SK-N-DZ (cell line): ENCODE results near the gene PRTFDC1.
"Not testable (repeated sequence)": the region's sequence is repeated elsewhere in the genome, so short reads cannot be mapped to it uniquely, and the experiment has no call there.

ENCODE experiments used
- DNase-seq: peaks from one replicate; pipeline ENCODE4 v3.0.0-alpha.2; 2015; ENCODE audit warnings: low spot score

PRTFDC1 gene

DNA sequence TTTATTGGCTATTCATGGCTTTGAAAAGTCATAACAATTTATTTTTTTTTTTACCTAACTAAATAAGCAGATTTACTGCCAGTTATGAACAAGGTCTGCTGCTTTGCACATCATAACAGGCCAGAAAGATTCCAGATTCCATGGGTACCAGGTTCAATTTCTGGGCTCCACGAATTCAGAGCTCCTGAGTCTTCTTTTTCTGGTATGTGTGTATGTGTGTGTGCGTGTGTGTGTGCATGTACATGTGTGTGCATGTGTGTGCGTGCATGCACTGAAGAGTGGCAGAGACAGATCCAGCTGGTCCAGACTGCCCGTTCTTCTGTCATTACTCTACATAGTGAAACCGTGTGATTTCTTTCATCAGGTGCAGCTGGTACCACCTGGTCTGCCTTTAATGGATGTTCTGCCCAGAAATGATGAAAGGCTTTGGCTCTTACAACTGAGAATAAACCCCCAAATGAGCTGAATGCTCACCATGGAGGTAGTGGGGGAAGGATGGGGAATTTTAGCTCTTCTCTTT, 14.6 kb upstream of the PRTFDC1 start:
- no peak for DNase-seq

DNA sequence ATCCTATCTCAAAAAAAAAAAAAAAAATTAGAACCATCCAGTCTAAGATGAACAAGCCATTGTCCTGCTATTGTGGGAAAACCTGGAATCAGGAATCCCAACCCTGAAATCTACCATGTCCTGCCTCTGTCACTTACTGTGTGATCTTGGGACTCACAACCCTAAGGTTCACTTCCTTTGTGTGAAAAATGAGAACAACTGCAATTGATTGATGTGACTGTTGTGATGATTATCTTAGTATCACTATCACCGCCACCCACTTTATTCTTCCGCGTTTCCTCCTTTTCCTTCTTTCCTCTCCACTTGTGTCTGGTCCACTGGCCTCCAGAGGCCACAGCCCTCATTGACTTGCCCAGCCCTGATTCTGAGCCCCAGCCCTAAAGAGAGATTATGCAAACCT, 12.6 kb upstream of the PRTFDC1 start:
- no peak for DNase-seq

DNA sequence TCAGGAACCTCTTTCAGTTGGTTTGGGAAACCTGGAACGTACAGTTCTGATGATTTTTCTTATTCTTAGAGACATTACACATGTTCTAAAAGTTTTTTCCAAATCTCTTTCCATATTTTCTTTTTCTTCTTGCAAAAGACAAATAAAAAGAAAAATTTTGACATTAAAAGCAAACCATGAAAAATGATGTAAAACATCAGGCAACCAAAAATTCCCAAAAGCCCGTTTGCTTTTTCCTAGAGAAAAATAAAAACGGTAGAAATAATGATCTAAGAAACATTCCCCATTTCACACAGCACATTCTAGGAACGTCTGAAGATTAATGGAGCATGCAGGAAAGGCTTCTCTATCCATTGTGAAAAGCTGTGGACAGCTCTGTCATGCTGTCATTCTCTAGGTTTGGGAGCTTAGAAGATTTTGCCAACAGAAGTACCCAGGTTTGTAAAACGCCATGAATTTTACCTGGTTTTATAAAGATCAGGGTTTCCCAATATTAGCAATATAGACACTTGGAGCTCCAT, 11.2 kb upstream of the PRTFDC1 start:
- DNase-seq, result no peak

DNA sequence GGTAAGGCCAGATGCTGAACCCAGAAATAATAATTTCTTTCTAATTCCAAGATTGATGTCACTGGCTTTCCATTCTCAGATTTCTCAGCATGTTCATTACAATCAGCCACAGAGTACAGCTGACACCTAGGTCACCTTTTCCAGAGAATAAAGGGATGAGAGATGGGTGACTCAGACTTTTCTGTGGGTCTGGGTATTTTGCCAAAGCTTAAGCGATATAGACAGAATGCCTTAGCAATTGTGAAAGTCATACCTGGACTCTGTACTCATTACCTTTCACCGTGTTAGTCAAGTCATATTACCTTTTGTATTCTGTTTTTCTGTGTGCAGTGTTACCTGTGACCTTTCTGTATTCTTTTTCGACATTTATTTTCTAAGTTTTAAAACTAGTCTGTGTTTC, 10.6 kb upstream of the PRTFDC1 start:
- no peak for DNase-seq

DNA sequence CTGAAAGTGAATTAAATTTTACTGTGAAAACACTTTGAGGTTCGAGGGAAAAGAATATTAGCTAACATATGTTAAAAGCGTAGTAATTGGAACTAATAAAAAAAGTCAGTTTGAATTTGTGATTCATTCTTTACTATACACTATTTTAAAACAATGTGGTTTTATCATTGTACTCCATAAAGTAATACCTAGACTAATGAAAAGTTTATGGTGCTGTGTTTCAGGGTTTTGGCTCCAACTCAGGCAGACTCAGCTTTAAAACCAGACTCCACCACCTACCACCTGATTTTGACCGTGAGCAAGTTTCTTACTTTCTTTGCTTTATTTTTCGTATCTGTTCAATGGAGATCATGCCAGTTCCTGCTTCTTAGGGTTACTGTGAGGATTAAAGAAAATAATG, 9.2 kb upstream of the PRTFDC1 start:
- DNase-seq, result no peak

DNA sequence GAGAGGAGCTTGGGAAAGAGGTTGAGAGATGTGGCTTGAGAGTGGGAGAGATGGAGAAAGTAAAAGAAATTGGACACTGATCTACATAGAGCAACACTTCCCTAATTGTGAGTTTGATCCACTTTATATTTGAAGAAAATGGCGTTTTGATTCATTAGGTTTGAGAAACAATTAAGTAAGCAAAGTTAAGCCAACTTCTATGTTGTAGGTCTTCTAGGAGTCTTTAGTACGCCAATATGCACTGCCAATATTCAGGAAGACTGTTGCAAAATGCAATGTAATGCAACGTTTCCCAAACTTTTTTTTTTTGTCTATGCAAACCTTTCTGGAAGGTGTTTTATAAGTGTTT, 7.0 kb upstream of the PRTFDC1 start:
- no peak for DNase-seq

DNA sequence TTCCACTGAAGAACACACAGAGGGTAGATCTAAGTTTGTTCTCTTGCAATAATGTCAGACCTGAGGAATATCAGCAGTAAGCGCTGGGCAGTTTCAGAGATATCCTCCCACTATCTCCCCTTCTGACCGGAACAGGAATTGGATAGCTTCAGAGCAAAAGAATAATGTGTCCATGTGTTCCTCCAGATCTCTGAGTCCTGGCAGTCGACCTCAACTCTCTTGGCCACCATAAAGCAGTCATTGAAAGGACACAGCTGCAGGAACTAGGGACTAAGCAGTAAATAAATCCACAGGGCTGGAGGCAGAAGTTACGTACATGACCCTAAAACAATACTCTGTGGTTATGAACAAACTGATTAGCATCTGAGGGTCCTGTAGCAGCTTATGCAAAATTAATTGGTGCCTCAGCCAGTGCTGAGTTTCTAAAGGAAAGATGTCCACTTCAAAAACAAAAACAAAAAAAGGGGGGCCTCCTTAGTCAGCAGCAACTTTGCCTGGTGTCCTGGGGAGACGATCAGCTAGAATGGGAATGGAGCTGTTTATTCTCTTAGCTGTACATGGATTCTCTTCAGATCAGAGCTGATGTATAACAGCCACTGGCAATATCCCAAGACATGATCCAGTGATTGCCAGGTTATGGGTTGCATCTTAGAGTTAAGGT, 6.4 kb upstream of the PRTFDC1 start:
- no peak for DNase-seq

DNA sequence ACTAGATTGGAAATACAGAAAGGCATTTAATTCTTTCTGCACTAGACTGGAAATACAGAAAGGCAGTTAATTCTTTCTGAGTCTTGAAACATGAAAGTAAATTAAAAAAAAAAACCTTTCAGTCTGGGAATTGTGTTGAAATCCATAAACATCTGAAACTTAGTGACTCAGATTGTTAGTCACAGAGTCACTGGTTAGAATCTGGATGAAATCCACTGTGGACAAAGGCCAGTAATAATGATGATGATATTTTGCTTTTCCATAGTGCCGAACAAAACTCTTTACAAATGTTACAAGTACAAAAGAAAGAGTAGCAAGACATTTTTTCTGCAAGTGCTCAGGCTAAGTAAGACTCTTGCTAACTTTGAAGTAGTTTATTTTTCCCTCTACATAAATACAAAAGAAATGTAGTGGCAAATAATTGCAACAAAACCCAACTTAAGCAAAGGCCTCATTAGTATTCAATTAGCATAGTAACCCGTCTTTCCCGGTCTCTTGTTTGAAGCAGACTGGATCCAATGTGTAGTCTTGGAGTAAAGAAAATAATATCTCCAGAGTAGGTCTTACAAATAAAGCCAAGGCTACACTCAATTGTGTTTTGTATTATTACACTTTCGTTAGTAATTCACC, 5.8 kb upstream of the PRTFDC1 start:
- DNase-seq, result no peak

DNA sequence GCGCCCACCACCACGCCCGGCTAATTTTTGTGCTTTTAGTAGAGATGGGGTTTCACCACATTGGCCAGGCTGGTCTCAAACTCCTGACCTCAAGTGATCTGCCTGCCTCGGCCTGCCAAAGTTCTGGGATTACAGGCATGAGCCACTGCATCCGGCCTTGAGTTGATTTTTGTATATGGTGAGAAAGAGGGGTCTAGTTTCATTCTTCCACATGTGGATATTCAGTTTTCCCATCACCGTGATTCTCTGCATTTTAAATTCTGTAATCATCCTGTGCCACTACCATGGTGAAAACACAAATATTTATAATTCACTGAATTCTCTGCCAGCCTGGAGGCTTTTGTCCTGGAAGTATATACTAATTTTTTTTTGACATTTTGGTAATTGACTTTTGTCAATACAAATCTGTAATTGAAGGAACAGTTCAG, 5.2 kb upstream of the PRTFDC1 start:
- not testable (repeated sequence) for DNase-seq

DNA sequence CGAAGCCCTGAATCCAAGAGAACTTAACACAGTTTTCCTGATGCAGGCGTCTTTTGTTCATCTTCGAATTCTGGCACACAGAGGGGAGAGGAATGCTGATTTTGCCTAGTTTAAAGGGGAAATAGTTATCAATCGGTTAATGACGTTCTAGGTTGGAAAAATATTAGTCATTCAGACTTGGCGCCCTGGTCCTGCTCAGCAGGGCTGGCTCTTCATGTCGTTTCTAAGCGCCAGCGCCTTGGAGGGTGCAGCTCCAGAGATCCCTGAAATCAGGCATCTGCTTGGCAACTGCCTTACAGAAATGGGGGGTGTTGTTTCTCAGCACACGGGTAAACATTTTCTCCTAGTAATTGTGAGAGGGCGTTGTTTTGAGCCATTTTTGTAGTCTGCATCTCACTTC, 1.3 kb upstream of the PRTFDC1 start:
- no peak for DNase-seq

DNA sequence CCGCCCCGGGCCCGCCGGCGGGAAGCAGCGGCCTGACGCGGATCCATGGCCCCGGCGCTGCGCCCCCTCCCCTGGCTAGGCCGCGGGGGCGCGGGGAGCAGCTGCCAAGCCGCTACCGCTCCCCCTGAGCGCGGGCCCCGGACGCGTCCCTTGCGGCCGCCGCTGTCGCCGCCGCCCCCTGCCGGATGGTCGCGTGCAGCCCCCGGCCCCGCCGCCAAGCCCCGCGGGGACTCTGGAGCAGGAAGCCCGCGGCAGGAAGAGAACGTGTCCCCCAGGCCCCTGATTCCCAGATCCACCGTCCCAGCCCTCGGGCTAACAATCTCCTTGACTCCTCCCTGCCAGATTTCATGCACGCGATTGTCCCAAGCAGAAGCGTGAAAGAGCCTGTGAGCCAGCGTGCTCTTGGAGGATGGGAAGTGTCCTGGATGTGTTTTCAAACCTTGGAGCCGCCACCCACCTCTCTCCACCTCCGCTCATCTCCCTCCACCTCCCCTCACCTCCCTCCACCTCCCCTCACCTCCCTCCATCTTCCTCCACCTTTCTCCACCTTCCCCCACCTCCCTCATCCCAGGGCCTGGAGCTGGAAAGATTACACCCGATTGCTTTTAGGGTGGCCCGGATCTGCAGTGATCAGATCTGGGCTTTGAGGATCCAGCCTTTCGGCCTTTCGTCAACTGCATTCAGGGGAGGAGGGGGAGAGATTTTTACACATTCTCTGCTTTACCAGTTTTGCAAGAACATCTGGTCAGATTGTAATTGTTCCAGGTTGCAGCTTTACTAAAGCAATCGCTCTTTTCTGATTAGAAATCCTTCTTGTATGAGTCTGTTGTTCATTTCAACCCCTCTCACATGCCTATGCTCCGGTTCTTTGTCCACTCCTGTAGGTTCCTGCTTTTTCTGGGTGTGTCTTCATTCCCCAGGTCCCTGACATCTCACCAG, 570 bp upstream of the PRTFDC1 start:
- peak; percentile 55 for DNase-seq

DNA sequence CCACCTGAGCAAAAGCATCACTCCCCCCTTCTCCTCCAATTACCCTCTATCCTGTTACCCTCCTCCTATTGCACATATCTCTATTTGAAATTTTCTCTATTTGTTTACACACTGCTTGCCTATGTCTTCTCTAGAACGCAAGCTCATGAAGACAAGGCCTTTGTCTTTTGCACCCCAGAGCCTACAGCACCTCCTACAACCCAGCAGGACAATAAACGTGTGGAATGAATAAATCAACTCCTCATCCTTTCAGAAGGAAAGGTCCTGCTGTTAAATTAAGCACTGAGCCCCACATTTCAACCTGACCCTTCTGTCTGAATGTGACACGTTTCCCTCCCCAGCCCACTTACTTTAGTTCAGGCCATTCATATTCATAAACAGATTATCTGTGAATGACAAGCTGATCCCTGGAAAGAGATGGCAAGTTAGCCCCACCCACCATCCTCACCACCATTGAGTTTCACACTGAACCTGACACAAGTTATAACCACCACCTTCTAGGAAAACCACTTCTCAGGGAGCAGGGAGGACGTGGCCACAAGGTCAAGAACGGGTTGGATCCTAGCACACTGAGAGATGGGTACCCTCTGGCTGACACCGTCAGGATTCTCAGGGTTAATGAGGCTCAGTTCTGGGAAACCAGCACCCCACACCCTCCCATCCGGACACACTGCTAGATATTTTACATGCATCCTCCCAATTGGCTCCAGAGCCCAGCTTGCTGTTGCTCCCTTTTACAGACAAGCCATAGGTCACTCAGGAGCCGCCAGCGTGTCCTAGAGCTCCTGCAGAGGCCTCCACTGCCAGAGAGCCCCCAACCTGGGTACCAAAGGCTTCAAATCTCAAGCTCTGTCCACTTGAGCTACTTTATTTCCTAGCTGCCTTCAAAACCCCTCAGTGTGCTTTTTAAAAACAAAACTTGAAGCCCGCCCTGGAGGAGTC, 934 bp downstream of the PRTFDC1 start:
- peak; percentile 53 for DNase-seq

DNA sequence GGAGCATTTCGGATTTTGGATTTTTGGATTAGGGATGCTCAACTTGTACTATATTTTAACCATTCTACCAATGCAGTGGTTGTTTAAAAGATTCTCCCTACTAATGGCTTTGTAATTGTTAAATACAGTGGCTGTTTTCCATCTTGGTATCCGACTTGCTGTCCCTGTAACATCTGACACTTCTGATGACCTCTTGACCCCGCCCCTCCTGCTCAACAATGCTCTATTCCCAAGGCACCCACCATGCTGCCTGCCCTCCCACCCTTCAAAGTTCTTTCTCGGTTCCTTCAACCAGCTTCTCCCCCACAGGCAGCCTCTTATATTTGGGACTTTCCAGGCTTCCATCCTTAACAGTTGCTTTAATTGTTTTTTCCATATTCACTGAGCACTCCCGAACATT, 2.0 kb downstream of the PRTFDC1 start:
- DNase-seq, result no peak

DNA sequence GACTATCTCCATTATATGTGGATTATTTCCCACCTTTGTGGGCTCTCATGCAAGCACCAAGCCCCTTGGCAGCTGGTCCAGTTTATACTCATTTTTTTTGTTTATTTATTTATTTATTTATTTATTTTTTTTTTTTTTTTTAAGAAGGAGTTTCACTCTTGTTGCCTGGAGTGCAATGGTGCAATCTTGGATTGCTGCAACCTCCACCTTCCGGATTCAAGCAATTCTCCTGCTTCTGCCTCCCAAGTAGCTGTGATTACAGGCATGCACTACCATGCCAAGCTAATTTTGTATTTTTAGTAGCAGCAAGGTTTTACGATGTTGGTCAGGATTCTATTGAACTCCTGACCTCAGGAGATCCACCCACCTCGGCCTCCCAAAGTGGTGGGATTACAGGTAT, 2.8 kb downstream of the PRTFDC1 start:
- DNase-seq, result no peak

DNA sequence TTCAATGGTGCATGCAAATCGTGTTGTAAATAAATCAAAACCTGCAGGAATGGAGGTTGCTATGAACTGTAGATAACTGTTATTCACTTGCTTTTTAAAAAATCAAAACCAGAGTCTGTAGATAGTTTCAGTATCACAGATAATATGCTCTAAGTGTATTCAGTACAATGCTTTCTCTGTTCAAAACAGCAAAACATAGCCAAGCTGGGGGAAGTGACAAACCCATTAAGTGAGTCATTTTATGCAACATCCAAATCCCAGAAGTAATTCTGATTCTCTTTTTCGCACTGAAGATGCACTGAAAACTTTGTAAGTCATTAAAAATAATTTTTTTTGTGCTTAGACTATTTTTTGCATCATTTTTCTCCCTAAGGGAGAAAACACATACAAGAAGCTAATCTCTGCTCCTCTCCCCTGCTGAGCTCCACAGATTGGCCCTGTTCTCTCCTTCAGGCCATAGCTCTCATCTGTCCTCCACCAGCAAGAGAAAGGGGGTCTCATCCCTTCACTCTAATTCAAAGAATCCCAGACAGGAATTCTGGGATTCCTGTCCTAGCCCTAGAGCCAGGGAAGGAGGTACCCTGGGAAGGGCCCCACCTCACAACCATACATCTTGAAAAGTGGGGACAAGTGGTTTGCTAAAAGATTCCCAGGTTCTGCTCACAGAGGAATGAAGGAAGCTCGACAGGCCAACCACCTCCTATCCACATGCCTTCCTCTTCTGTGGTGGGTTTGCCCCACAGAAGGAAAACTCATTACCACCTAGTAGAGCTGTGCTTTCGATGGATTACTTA, 4.9 kb downstream of the PRTFDC1 start:
- no peak for DNase-seq

DNA sequence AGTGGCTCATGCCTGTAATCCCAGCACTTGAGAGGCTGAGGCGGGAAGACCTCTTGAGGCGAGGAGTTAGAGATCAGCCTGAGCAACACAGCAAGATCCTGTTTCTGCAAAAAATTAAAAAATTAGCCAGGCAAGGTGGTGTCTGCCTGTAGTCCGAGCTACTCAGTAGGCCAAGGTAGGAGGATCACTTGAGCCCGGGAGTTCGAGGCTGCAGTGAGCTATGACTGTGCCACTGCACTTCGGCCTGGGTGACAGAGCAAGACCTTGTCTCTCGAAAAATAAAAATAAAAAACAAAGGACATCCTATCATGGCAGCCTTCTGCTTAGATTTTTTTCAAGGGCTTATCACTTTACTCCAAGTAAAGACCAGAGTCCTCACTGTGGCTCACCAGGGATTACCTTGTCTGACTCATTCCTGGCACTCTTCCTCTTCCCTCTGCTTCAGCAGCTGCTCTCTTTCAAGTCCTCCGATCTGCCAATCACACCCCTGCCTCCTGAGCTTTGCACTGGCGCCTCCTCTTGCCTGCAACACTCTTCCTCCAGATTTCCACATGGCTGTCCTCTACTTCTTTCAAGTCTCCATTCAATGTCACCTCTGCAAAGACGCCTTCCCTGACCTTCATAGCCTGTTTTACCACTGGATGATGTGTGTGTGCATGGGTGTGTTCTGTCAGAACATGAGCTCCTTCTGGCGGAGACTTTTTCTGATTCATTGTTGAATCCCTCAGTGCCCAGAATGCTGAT, 7.7 kb downstream of the PRTFDC1 start:
- DNase-seq, result no peak

DNA sequence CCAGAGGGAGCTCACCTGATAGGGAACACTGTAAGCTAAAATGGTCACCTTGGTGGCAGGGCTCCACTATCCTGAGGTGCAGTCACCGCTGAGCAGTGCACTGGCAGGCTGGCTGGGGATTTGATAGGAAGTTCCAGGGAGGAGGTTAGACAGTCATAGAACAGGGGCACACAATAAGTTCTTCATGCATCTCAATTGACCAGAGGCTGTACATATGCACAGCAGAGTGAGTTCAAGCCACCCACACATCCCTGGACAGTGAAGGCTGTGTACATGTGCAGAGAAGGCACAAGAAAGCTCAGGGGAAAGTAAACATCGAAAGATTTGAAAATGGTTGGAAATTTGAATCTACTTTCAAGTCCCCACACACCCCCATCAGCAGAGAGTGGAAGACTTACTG, 13.9 kb downstream of the PRTFDC1 start:
- DNase-seq, result no peak

DNA sequence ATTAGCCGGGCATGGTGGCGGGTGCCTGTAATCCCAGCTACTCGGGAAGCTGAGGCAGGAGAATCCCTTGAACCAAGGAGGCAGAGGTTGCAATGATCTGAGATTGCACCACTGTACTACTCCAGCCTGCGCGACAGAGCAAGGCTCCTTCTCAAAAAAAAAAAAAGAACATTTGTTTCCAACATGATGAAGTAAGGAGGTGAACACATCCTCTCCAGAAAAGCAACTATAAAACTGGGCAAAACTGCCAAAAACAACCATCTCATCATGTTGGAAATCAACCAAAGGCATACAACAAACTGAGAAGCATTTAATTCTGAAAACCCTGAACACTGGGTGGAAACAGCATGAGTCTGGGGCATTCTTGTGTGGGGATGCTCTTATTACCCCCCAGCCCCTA, 14.3 kb downstream of the PRTFDC1 start:
- DNase-seq, result no peak

DNA sequence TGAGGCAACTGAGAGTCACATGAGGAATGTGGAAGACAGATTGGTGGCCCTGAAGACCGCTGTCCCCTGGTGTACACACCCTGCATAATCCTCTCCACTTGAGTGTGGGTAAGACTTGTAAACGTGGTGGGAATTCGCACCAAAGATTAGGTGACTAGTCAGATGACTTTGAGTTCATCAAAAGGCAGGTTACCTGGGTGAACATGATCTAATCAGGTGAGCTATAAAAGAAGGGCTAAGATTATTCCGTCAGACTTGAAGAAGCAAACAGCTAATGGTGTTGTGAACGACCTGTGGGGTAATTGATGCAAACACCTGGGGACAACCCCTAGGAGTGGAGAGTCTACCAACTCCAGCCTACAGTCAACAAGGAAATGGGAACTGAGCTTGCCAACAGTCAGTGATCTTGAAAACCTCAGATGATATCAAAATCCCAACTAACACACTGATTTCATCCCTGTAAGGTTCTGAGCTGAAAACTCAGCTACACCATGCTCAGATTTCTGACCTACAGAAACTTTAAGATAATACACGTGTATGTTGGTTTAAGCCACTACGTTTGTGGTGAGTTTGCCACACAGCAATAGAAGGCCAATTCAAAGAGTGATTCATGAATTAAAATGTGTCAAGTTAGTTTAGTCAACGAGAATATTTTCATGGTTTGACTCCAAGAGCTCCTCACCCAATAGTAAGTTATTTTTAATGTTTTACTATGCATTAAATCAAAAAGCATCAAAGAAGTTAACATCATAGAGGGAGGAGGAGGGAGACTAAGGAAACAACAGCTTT, 16.7 kb downstream of the PRTFDC1 start:
- DNase-seq, result no peak
